ENCODE measurements around the gene BICC1.

The BICC1 gene

GRCh38 chr10:58715061-58715460 lies 202.4 kb downstream of the BICC1 start:
- no peak for DNase-seq

- DNase-seq, result no peak
Observed at GRCh38 chr10:58718596-58718995, 205.9 kb downstream of the BICC1 start.

- no peak for DNase-seq
Observed at GRCh38 chr10:58721601-58722281, 209.1 kb downstream of the BICC1 start.

- DNase-seq, result no peak
Observed at GRCh38 chr10:58723186-58723585, 210.5 kb downstream of the BICC1 start.

- no peak for DNase-seq
Observed at GRCh38 chr10:58723966-58724365, 211.3 kb downstream of the BICC1 start.

- DNase-seq, result no peak
Observed at GRCh38 chr10:58724781-58725180, 212.1 kb downstream of the BICC1 start.

GRCh38 chr10:58725901-58726300 lies 213.2 kb downstream of the BICC1 start:
- no peak for DNase-seq

- no peak for DNase-seq
Observed at GRCh38 chr10:58727633-58728032, 215.0 kb downstream of the BICC1 start.

GRCh38 chr10:58731276-58731675 lies 218.6 kb downstream of the BICC1 start:
- DNase-seq, result no peak

GRCh38 chr10:58733436-58733835 lies 220.8 kb downstream of the BICC1 start:
- DNase-seq, result no peak

- DNase-seq, result no peak
Observed at GRCh38 chr10:58734116-58734515, 221.4 kb downstream of the BICC1 start.

GRCh38 chr10:58734664-58735063 lies 222.0 kb downstream of the BICC1 start:
- DNase-seq, result no peak

GRCh38 chr10:58735087-58735486 lies 222.4 kb downstream of the BICC1 start:
- no peak for DNase-seq

- DNase-seq, result no peak
Observed at GRCh38 chr10:58740620-58741369, 228.1 kb downstream of the BICC1 start.

GRCh38 chr10:58741673-58742072 lies 229.0 kb downstream of the BICC1 start:
- DNase-seq, result no peak

GRCh38 chr10:58742141-58742540 lies 229.5 kb downstream of the BICC1 start:
- no peak for DNase-seq

- DNase-seq, result no peak
Observed at GRCh38 chr10:58743466-58744115, 230.9 kb downstream of the BICC1 start.

- DNase-seq, result no peak
Observed at GRCh38 chr10:58746474-58747185, 234.0 kb downstream of the BICC1 start.

- DNase-seq, result no peak
Observed at GRCh38 chr10:58747687-58748086, 235.0 kb downstream of the BICC1 start.

GRCh38 chr10:58752665-58753064 lies 240.0 kb downstream of the BICC1 start:
- DNase-seq, result no peak

GRCh38 chr10:58753425-58753824 lies 240.8 kb downstream of the BICC1 start:
- DNase-seq, result no peak

- DNase-seq, result no peak
Observed at GRCh38 chr10:58754469-58755339, 242.0 kb downstream of the BICC1 start.

- DNase-seq, result no peak
Observed at GRCh38 chr10:58755340-58755610, 242.6 kb downstream of the BICC1 start.
